ENCODE data around the gene TULP3. TPM values are rescaled to one million over a fixed set of nuclear protein-coding genes. Genes with fewer than 3 reads are reported as not detected.

Gene TULP3, protein sequence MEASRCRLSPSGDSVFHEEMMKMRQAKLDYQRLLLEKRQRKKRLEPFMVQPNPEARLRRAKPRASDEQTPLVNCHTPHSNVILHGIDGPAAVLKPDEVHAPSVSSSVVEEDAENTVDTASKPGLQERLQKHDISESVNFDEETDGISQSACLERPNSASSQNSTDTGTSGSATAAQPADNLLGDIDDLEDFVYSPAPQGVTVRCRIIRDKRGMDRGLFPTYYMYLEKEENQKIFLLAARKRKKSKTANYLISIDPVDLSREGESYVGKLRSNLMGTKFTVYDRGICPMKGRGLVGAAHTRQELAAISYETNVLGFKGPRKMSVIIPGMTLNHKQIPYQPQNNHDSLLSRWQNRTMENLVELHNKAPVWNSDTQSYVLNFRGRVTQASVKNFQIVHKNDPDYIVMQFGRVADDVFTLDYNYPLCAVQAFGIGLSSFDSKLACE
- 20.1 and 22.4 TPM in 2 replicates for total RNA-seq

DNA sequence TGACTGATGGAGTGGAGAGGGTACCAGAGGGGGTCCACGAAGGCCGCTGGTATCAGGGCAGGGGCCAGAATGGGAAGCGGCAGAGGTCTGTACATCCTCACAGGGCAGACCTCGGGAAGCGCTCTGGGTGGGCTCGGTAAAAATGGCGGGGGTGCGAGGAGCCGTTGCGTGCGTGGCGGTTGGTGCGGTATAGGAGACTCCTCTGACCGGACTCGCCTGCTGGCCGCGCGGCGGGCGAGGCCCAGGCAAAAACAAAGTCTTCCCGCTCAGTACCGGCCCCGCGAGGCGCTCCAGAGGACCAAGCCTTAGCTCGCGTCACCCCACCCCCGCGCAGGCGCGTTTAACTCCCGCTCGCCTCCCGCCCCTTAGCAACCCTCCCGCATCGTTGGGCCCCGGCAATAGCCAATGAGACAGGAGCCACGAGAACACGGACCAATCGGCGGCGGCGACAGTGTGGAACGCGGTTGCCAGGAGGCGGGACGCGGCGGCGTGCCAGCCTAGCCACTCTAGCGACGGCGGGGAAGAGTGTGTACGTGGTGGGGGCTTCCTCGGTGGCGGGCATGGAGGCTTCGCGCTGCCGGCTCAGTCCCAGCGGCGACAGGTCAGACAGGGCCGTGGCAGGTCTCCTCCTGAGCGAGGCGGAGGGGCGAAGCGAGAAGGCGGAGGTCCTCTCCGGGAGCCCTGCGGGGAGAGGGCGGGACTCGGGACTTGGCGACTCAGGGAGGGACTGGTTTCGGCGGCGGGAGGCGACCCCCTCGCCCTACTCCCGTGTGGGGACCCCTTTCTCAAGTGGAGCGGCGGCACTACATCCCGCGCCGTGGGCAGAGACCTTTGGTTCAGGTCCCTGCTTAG, at the start of gene TULP3:
TSS of gene TULP3 (plus strand) at position 504 of the 852 bp plus-strand sequence. CDS start at position 561, 57 bp downstream.

DNA sequence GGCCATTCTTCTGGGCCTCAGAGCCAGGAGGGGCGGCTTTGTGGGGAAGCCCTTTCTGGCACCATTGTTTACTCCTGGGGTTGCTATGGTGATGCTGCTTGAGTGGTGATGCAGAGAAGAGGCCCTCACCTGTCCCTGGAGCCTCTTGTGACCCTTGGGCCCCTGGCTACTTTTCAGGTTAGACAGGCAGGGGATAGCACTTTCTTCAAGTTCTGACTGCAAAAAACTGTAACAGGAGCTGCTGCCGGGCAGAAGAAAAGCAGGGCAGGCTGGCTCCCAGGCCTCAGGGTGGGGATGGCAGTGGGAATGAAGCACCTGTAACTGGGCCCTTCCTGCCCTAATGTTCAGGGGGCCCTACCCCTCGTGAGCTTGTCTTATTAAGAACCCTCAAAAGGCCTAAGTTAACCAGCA, 33.7 kb upstream of the TULP3 start, which contains the start of gene TEX52:
TSS of gene TEX52 (minus strand) at position 19 of the 411 bp plus-strand sequence. CDS start at position 6, 13 bp downstream.

DNA sequence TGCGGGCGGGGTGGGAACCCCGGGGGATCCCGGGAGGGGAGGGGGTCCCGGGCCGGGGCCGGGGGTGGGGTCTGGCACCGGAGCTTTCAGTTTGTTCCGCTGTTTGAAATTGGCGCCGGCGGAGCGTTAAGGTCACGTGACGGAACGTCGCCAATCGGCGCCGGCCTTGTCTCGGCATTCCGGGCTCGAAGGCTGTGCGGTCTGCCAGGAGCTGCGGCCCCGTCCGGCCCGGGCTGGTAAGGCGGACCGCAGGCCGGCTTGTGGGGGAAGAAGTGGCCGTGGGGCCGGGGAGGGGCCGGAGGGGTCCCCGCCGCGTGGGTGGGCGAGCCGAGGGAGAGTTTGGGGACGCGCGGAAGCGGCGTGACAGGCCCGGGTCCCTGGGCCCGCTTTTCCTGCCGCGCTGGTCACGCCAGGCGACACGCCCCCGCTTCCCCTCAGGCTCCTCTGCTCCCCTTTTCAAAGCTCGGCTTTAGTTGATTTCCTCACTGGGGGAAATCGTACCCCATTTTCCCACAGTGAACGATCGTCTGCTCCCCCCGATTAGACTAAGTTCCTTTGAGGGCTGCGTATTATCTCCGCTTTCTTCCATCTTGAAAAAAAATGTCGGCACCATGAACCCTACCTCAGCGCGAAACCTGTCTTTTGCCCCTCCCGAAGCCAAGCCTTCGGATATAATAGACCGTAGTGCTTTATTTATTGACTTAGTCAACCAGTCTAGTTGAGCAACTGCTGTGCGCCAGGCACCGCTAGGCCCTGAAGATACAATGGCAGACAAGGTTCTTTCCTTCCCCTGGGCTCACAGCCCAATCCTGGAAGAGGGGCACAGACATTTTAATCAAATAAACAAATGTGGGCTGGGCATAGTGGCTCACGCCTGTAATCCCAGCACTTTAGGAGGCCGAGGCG, 13.4 kb upstream of the TULP3 start, which contains the start of the genes FOXM1 and RHNO1:
TSS of gene FOXM1 (minus strand) at position 128 of the 906 bp plus-strand sequence. CDS start 2,696 bp downstream, outside the sequence.
TSS of gene RHNO1 (plus strand) at position 177 of the 906 bp plus-strand sequence. CDS start 8,144 bp downstream, outside the sequence.

DNA sequence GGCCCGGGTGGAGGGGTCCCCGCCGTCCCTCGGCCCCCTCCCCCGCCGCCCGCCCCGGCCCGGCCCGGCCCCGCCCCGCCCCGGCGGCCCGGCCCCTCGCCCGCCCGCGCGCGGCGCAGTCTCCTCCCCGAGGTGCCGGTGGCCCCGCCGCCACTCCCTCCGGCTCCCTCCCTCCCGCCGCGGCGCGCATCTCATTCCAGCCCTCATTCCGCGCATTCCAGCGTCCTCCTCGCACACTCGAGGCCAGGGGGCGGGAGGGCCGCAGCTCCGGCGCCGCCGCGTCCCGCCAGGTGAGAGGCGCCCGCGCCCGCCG, 68.5 kb downstream of the TULP3 start, which contains the start of gene TEAD4:
TSS of gene TEAD4 (plus strand) at position 206 of the 313 bp plus-strand sequence.

Other genes with a start within 250 kb of the TULP3 start
- gene FKBP4, start 95.9 kb upstream of the TULP3 start, total RNA-seq, result 37.2 and 42.8 TPM in 2 replicates
- gene ITFG2, start 78.2 kb upstream of the TULP3 start, total RNA-seq, result 17.6 and 21.1 TPM in 2 replicates
- not detected in 2 replicates for gene NRIP2, start 55.9 kb upstream of the TULP3 start, total RNA-seq
- not detected in 2 replicates for gene TEX52, start 33.9 kb upstream of the TULP3 start, total RNA-seq
- gene FOXM1, start 13.7 kb upstream of the TULP3 start, total RNA-seq, result 65.2 and 67.2 TPM in 2 replicates
- gene RHNO1, start 13.7 kb upstream of the TULP3 start, total RNA-seq, result 48.8 and 50.5 TPM in 2 replicates
- 78.2 and 82.3 TPM in 2 replicates for gene TEAD4, start 68.5 kb downstream of the TULP3 start, total RNA-seq
- gene TSPAN9, start 186.5 kb downstream of the TULP3 start, total RNA-seq, result 30.2 and 35.8 TPM in 2 replicates